Fibroblast of lung (primary cell): ENCODE measurements around the gene PDE10A. TPM values are rescaled to one million over a fixed set of nuclear protein-coding genes. Genes with fewer than 3 reads are reported as not detected.

ENCODE experiments used
- DNase-seq, 2 donors: peaks; one replicate each; pipeline versions ENCODE4 v3.0.0 to v3.0.0-alpha.2; 2010; ENCODE audit warnings: low read depth in 2 of 2
- H2AFZ ChIP-seq: 2 replicates; pipeline ENCODE4 v1.5.1; 2012; ENCODE audit warnings: low read length, control low read depth, inconsistent platforms
- H3K27ac ChIP-seq: 2 replicates; pipeline ENCODE4 v1.5.1; 2011; ENCODE audit warnings: low read length, control low read depth; ENCODE audit not compliant: insufficient read depth
- H3K27me3 ChIP-seq: 2 replicates; pipeline ENCODE4 v1.5.1; 2011; ENCODE audit warnings: mild to moderate bottlenecking, low read length; ENCODE audit not compliant: control insufficient read depth, insufficient read depth
- H3K36me3 ChIP-seq: 2 replicates; pipeline ENCODE4 v1.5.1; 2011; ENCODE audit warnings: low read length; ENCODE audit not compliant: control insufficient read depth, insufficient read depth
- H3K4me1 ChIP-seq: 2 replicates; pipeline ENCODE4 v1.5.1; 2011; ENCODE audit warnings: low read length; ENCODE audit not compliant: control insufficient read depth, insufficient read depth; ENCODE audit errors: extremely low read depth
- H3K4me2 ChIP-seq: 2 replicates; pipeline ENCODE4 v1.5.1; 2011; ENCODE audit warnings: low read length, control low read depth; ENCODE audit not compliant: insufficient read depth; ENCODE audit errors: extremely low read depth
- H3K4me3 ChIP-seq, 4 experiments: fragments of 200-600 bp in 1 of 4; sonication (generic) in 1 of 4; replicated peaks in 1 of 4; 2 replicates each; pipeline ENCODE4 v1.5.1; 2011 to 2016; ENCODE audit warnings: low read length in 4 of 4, low read depth in 3 of 4, mild to moderate bottlenecking in 3 of 4, control low read depth in 2 of 4, inconsistent platforms in 1 of 4, mixed read lengths in 1 of 4; ENCODE audit not compliant: insufficient read depth in 1 of 4; ENCODE audit errors: control extremely low read depth in 1 of 4
- H3K79me2 ChIP-seq: 2 replicates; pipeline ENCODE4 v1.5.1; 2012; ENCODE audit warnings: mild to moderate bottlenecking, low read length, inconsistent platforms; ENCODE audit not compliant: control insufficient read depth, insufficient read depth
- H3K9ac ChIP-seq: 2 replicates; pipeline ENCODE4 v1.5.1; 2011; ENCODE audit warnings: mild to moderate bottlenecking, low read length, control low read depth; ENCODE audit not compliant: insufficient read depth
- H3K9me3 ChIP-seq: 2 replicates; pipeline ENCODE4 v1.5.1; 2012; ENCODE audit warnings: low read depth, low read length; ENCODE audit not compliant: control insufficient read depth, insufficient read depth
- H4K20me1 ChIP-seq: 2 replicates; pipeline ENCODE4 v1.5.1; 2011; ENCODE audit warnings: low read length; ENCODE audit not compliant: control insufficient read depth, insufficient read depth; ENCODE audit errors: extremely low read depth
- EZH2 ChIP-seq: IDR thresholded peaks from 2 replicates; pipeline ENCODE4 v1.5.1; 2012; ENCODE audit warnings: low read length, control low read depth, mild to moderate bottlenecking; ENCODE audit errors: missing control alignments
- polyA plus RNA-seq, 2 donors: library from polyadenylated mRNA; depleted of rRNA in 1 of 2; stranded (reverse) in 1 of 2; unstranded in 1 of 2; fragments of >200 nt; gene quantifications; 2 replicates each; pipeline ENCODE4 v1.2.1, GENCODE V29; 2011 to 2012; ENCODE audit warnings: missing spikeins in 1 of 2
- total RNA-seq: library from RNA; depleted of rRNA; stranded (reverse); fragments of >200 nt; gene quantifications from 2 replicates; pipeline ENCODE4 v1.2.1, GENCODE V29; 2014
- TF ChIP-seq, protein P1 (sequence below), 2 donors: IDR thresholded peaks in 1 of 2; conservative IDR thresholded peaks in 1 of 2; 1 replicate in 1 of 2; 2 replicates in 1 of 2; pipeline ENCODE4 v1.5.1; 2011 to 2012; ENCODE audit warnings: low read length in 2 of 2, control low read depth in 1 of 2, inconsistent platforms in 1 of 2, low read depth in 1 of 2, mild to moderate bottlenecking in 1 of 2

PDE10A gene
- total and polyA plus RNA-seq, 2 donors (not counting 1 experiment from before 2014, with no cell fraction given): under 0.01 to 0.19 TPM

DNA sequence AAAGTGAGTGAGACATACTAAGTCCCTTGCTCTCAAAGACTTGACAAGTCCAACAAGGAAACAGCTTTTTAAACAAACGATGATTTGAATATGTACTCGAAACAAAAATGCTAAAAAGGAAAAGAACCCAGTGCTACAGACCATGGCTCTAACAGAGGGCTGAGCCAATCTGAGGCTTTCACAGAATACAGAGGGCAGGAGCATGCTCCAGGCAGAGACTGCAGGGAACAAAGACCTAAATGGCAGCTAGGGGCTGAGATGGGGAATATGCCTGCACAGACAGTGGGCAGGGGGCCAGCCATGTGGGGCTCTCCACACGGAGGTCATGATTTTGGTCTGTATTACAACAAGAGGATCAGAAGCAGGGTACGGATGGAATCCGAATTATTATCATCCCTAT, 322.5 kb downstream of the PDE10A start:
- Histone ChIP-seq H3K9ac (no peak overlapping the region), H3K4me3 (no peak overlapping the region), H3K27me3 (no peaks in the 10 kb centered on the region), H3K9me3 (no peaks in the 10 kb centered on the region), H3K27ac (no peak overlapping the region), H2AFZ (no peak overlapping the region), H3K4me1 (no peaks in the 10 kb centered on the region), H3K4me2 (no peak overlapping the region), H4K20me1 (no peaks in the 10 kb centered on the region), H3K79me2 (no peaks in the 10 kb centered on the region), H3K36me3 (no peaks in the 10 kb centered on the region)
- TF ChIP-seq, protein P1, sequence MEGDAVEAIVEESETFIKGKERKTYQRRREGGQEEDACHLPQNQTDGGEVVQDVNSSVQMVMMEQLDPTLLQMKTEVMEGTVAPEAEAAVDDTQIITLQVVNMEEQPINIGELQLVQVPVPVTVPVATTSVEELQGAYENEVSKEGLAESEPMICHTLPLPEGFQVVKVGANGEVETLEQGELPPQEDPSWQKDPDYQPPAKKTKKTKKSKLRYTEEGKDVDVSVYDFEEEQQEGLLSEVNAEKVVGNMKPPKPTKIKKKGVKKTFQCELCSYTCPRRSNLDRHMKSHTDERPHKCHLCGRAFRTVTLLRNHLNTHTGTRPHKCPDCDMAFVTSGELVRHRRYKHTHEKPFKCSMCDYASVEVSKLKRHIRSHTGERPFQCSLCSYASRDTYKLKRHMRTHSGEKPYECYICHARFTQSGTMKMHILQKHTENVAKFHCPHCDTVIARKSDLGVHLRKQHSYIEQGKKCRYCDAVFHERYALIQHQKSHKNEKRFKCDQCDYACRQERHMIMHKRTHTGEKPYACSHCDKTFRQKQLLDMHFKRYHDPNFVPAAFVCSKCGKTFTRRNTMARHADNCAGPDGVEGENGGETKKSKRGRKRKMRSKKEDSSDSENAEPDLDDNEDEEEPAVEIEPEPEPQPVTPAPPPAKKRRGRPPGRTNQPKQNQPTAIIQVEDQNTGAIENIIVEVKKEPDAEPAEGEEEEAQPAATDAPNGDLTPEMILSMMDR (conservative IDR thresholded peaks at IDR 0.05 in 1 of 2, IDR thresholded peaks at IDR 0.05 in 1 of 2; ENCODE audit: low read depth in 1 of 2, low read length in 2 of 2): no peak
- TF ChIP-seq EZH2: no peak
- DNase-seq: no peak

DNA sequence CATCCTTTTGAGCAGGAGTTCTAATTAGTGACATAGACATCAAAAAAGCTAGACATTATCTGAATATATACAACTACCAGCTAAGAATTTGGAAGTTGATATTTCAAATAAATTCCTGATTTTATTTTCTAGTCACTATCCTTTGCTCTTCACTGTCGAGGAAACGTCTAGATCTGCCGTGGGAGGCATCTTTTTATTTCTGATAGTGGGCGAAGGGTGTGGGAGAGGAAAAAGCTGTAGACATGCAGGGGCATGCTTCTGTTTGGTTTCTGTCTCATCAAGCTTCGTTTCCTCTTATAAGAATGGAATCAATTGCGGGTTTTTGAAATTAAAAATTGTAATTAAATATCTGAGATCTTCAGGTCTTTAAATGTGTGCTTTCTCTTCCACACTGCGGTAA, 337.4 kb downstream of the PDE10A start:
- Histone ChIP-seq H3K9ac (no peak overlapping the region), H4K20me1 (no peaks in the 10 kb centered on the region), H3K79me2 (no peaks in the 10 kb centered on the region), H3K9me3 (no peaks in the 10 kb centered on the region), H3K4me2 (no peak overlapping the region), H3K4me1 (no peaks in the 10 kb centered on the region), H3K27ac (no peak overlapping the region), H3K36me3 (no peaks in the 10 kb centered on the region), H3K27me3 (no peaks in the 10 kb centered on the region), H3K4me3 (no peak overlapping the region), H2AFZ (no peak overlapping the region)
- TF ChIP-seq EZH2: no peak
- TF ChIP-seq, protein P1 (conservative IDR thresholded peaks at IDR 0.05 in 1 of 2, IDR thresholded peaks at IDR 0.05 in 1 of 2; ENCODE audit: low read depth in 1 of 2, low read length in 2 of 2): no peak
- DNase-seq: no peak

DNA sequence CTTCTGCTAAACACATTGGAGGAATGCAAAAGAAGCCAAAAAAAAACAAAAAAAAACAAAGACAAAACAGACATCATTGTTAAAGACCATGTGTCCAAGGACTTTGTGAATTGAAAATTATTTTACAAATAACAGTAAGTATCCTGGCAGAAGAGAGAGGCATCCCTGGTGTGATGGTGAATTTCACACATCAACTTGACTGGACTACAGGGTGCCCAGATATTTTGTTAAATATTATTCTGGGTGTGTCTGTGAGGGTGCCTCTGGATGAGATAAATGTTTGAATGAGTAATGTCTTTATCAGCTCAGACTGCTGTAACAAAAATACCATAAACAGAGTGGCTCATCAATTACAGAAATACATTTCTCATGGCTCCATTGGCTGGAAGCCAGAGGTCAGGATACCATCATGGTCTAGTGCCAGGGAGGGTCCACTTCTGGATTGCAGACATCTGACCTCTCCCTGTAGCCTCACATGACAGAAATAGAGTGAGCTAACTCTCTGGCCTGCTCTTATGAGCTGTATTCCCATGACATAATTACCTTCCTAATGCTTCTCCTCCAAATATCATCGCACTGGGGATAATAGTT, 341.4 kb downstream of the PDE10A start:
- Histone ChIP-seq H3K4me1 (no peaks in the 10 kb centered on the region), H3K27ac (no peak overlapping the region), H3K79me2 (no peaks in the 10 kb centered on the region), H3K4me2 (no peak overlapping the region), H3K4me3 (no peak overlapping the region), H2AFZ (no peak overlapping the region), H4K20me1 (no peaks in the 10 kb centered on the region), H3K36me3 (no peaks in the 10 kb centered on the region), H3K9me3 (no peaks in the 10 kb centered on the region), H3K9ac (no peak overlapping the region), H3K27me3 (no peaks in the 10 kb centered on the region)
- no peak for DNase-seq
- TF ChIP-seq, protein P1 (conservative IDR thresholded peaks at IDR 0.05 in 1 of 2, IDR thresholded peaks at IDR 0.05 in 1 of 2; ENCODE audit: low read depth in 1 of 2, low read length in 2 of 2): no peak
- no peak for TF ChIP-seq EZH2
